GM08714 (cell line): ENCODE results near the gene LAMA5.

ENCODE experiments used
- H3K4me3 ChIP-seq: fragments of 200-500 bp; sonication (Bioruptor generic); 2 replicates; pipeline ENCODE4 v1.5.1; 2014; ENCODE audit warnings: mild to moderate bottlenecking, low read length, inconsistent platforms
- ZNF274 ChIP-seq: IDR thresholded peaks from 2 replicates; pipeline ENCODE4 v1.6.1; 2012; ENCODE audit warnings: mild to moderate bottlenecking, low read depth, low read length

The LAMA5 gene

DNA sequence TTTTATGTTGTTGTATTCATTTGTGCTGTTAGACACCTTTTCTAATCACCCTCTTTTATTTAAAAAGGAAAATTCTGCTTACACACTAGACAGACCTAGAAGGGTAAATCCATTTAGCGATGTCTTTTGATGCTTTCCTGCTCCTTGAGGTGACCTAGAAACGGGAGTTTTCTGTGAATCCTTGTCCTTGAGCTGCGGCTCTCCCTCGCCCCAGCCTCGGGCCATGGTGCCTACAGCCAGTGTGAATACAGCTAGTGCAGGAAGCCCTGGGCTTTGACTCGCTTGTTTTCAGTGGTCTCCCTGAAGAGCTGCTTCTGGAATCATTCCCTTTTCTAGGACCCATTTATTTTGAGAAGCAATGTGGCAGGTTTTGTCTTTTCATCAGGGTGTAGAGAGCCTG lies 82.0 kb downstream of the LAMA5 start:
- TF ChIP-seq ZNF274, result no peak
- no peak overlapping the region for H3K4me3 ChIP-seq

DNA sequence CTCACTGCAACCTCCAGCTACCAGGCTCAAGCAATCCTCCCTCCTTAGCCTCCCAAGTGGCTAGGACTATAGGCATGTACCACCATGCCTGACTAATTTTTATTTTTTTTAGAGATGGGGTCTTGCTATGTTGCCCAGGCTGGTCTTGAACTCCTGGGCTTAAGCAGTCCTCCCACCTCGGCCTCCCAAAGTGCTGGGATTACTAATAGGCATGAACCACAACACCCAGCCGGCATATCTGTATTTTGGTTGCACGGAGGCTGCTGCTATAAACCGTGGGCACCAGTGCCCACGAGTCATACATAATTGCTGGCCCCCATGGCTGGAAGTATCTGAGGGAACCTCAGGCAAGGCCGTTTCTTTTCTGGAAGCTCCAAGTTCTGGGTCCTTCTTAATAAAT lies 82.7 kb downstream of the LAMA5 start:
- no peak for TF ChIP-seq ZNF274
- no peak overlapping the region for H3K4me3 ChIP-seq

DNA sequence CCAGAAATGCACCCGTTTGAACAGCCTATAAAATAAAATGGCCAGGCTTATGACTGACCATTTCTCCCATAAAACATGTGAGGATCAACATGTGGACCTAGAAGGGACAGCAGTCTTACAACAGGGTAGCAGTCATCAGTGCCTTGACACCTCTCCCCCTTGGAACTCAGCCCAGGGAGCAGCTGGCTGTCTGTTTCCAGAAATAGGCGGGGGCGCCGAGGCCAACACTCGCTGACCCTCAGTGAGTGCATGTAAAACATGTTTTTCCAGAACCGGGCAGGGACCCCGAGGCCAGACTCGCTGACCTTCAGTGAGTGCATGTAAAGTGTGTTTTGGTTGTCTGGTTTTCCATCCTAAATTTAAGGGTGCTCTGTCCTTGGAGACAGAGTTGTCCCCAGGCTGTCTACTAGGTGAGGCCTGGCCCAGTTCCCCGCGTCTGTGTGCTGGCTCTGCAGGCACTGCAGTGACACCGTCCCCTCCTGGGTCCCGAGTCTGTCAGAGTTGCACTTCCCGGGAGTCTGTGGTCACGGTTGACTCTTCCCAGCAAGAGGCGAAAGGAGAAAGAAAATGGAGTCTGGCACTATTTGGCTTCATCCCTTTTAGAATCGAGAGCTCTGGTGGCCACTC lies 84.1 kb downstream of the LAMA5 start:
- no peak overlapping the region for H3K4me3 ChIP-seq
- no peak for TF ChIP-seq ZNF274

DNA sequence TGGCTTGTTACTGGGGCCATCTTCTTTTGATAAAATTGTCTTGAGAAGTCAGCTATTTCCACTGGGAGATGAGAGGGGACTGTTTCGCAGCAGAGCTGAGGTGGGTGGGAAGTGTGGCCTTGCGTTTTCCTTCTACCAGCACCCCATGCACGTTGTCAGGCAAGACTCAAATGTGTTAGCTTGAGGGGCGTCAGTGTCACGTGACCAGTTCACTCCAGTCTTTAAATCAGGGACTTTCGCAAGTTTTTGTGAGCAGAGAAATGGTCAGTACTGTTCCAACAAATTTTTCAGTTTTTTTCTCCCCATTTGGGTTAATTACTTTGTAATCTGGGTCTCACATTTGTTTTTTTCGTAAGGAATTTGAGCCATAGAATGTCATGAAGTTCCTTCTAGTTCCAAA lies 85.0 kb downstream of the LAMA5 start:
- TF ChIP-seq ZNF274, result no peak
- no peak overlapping the region for H3K4me3 ChIP-seq

DNA sequence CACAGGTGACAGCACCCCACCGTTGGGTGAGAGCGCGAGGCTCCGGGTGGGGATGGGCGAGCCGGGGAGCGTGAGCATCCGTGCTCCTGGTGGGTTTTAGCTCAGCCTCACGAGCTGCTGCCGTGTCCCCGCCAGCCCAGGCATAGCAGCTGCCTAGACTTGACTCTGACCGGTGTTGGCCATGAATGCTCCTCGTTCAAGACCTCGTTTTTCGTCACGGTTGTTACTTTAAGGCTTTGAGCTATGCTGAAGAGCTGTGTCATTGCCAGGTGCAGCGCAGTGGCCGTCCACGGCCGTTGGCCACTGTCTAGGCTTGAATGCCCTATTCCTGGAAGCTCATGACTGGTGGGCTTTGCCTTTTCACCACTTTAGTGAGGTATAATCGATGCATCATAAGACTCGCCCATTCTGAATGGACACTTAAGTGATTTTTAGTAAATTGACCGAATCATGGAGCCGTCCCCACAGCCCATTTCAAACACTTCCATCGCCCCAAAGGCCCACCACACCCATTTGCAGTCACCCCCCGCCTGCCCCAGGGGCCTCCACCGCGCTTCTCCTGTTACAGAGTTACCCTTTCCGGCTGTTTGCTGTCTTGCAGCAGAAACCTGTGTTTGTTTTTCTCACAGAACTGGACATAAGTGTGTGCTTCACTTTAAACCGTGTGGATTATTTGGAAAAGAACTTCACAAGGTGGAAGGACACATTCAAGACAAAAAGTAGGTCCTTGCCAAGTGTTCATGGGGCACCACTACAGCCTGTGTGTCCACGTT lies 85.8 kb downstream of the LAMA5 start:
- H3K4me3 ChIP-seq, result no peak overlapping the region
- no peak for TF ChIP-seq ZNF274

DNA sequence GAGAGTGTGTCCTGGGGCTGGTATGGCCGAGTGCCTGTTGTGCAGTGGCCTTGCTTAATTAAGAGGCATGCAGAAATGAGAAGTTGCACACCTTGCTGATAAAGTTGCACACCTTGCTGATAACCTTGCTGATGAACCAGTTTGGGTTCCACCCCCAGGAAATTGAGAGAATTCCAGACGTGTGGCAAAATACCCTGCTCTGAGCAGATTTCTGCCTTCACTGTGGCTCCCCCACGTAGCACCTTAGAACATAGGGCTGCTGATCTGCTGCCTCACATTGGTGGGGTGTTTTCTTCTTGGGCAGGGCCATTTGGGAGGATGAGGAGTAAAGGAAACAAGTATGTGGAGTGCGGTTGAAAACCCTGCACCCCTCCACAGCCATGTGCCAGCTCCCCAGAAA lies 86.8 kb downstream of the LAMA5 start:
- no peak for TF ChIP-seq ZNF274
- H3K4me3 ChIP-seq, result no peak overlapping the region

DNA sequence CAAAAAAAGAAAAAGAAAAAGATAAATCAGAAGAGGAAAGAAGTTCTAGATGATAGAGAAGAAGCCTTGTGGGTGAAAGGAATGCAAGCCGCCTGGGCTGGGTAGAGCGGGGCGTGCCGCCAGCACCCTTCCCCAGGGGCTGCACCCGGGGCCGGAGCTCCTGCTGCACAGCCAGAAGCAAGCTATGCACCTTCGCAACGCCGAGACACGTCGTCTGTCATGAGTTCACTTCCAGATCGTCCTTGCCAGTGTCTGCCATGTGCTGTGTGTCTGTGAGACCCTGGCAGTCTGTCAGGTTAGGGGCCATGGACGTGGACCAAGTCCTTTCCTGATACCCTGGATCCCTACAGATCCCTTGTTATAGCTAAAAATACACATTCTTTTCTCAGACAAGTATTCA lies 89.9 kb downstream of the LAMA5 start:
- no peak for TF ChIP-seq ZNF274
- H3K4me3 ChIP-seq, result no peak overlapping the region

DNA sequence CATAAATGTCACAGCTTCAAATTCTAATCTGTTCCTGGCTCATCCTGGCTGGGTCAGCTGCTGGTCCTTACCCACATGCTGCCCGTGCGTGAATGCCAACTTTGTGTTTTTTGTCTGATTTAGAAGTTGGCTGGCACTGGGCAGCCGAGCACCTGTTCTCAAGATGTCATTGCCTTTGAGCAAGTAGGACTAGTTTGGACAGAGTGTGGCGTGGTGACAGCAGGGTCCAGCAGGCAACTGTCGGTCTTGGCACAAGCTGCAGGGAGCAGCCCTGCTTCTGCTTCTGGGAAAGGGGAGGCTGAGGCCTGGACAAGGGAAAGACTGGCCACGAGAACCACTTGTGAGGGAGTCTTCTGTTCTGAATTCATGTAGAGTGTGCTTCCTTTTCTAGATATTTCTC lies 90.7 kb downstream of the LAMA5 start:
- H3K4me3 ChIP-seq, result no peak overlapping the region
- TF ChIP-seq ZNF274, result no peak

DNA sequence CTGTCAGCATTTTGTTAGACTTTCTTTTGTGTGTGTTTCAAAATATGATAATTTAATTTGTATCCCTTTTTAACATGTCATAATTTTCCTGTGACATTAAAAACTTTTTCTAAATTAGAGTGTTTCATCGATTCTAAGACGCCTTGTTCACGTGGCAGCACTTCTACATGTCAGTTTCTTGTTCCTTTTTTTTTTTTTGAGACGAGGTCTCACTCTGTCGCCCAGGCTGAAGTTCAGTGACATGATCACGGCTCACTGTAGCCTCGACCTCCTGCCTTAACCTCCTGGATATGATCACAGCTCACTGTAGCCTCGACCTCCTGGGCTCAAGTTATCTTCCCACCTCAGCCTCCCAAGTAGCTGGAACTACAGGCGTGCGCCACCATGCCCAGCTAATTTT lies 91.9 kb downstream of the LAMA5 start:
- no peak for TF ChIP-seq ZNF274
- no peak overlapping the region for H3K4me3 ChIP-seq

DNA sequence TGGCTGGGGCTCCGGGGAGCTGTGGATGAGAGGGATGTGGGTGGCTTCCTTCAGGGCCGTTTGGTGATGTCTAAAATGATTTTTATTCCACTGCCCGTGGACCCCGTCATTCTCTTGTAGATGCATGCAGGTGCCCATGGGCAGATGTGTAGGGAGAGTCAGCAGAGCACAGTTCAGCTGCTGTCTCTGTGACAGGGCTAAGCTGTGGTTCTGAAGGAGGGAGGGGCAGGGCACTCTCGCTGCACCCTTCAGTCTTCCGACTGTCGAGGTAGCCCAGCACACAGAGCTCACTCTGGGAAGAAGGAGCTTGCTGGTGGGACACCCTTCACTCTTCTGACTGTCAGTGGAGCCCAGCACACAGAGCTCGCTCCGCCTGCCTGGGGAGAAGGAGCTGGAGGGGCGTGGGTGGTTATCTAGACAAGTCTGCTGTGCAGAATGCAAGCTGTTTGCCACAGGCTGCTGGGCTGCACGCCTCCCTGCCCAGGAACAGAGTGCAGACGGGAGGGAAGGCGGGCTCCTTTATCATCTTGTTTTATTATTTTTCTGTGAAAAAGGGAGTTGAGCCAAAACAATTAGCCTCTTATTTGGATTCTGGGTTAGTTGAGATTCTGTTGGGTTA lies 92.7 kb downstream of the LAMA5 start:
- TF ChIP-seq ZNF274, result no peak
- no peak overlapping the region for H3K4me3 ChIP-seq

DNA sequence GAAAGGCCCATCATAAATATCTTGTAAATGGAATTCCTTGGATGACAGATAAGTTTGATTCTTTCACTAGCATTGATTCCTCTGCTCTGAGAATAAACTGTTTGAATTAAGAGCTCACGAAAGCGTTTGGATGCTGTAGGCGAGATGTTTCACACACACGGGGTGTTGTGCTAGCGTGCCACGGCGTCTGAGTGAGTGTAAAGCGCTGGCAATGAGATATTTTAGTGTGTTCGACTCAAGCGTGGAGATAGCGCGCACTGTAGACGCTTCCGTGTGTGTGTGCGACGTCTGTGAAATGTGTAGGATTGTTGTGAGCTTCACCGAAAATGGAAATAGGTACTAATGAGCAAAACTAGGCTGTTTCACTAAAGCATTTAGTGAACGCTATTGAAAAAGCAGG lies 93.7 kb downstream of the LAMA5 start:
- no peak for TF ChIP-seq ZNF274
- H3K4me3 ChIP-seq, result no peak overlapping the region

DNA sequence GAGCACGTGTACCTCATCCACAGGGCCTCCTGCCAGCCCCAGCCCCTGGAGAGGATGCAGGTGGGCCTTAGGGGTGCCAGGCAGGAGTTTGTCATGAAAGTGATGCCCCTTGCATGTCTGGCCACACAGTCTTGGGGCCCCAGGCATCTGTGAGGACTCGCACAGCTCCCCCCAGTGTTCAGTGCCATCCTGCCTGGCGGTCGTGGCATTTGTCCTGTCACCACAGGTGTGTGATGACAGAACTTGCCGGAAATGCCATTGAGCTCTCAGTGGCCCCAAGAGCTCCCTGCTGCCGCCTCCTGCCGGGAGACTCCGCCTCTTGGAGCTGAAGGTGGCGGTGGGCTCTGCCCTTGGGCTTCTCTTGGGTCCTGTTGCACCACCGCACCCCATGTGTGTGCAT lies 94.9 kb downstream of the LAMA5 start:
- TF ChIP-seq ZNF274, result no peak

DNA sequence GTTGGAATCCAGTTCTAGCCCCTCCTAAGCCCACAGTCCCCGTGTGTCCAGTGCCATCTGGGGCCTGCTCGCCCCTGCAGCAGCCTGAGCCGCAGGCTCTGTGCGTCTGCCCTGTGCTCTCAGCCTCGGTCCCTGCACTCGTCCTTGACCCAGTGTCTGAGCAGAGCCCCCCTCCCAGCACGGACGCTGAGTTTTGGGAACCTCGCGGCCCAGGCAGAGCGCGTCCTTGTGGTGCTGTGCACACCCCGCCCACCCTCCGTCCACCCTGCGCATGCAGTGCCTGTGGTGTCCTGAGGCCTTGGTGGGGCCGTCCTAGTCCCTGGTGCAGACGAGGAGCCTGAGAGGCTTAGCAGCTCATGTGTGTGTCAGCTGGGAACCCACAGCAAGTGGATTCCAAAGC lies 97.2 kb downstream of the LAMA5 start:
- H3K4me3 ChIP-seq, result no peak overlapping the region
- no peak for TF ChIP-seq ZNF274

More for the DNA sequence above, 94.9 kb downstream of the LAMA5 start:
- no peak overlapping the region for H3K4me3 ChIP-seq

DNA sequence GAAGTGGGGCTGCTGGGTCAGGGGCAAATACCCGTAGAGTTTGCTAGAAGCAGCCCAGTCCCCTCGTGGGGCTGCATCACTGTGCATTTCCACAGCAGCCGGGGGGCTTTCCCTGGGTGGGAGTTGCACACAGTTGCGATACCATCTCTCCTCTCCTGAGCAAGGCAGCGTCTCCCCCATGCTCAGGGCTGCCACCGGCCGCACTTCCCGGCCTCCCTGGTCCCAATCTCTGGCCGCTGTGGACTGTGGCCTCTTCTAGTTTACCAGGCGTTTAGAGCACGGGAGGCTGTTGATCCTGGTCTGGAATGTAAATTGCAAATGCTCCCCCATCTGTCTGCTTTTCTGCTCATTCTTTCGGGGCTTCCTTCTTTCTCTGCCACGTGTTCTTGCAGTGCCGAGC lies 97.7 kb downstream of the LAMA5 start:
- H3K4me3 ChIP-seq, result no peak overlapping the region
- no peak for TF ChIP-seq ZNF274

DNA sequence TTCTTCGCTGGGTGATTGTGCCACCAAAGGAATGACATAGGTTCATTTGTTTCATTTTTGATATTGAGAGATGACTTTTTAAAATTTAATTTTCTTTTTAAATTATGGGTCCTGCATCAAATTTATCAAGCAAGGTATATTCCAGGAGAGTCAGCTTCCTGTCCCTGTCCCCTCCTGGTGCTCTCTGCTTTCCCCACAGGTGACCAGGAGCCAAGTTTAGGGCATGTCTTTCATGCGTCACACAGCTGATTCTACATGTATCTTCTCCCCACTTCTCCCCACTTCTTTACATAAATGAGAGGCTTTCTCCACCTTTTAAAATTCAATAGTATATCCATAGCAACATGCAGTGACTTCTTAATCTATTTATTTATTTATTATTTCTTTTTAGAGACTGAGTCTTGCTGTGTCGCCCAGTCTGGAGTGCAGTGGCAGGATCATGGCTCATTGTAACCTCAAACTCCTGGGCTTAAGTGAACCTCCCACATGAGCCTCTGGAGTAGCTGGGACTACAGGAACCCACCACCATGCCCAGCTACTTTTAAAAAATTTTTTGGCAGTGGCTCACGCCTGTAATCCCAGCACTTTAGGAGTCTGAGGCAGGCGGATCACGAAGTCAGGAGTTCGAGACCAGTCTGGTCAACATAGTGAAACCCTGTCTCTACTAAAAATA lies 98.7 kb downstream of the LAMA5 start:
- H3K4me3 ChIP-seq, result no peak overlapping the region
- TF ChIP-seq ZNF274, result no peak
